HCEC 1CT (cell line): ENCODE results near the gene NOA1.
A peak's percentile ranks its signal among the peaks of the same experiment; 100 is the strongest.
"Not testable (repeated sequence)": the region's sequence is repeated elsewhere in the genome, so short reads cannot be mapped to it uniquely, and the experiment has no call there.

ENCODE experiments used
- DNase-seq: peaks from one replicate; pipeline ENCODE4 v3.0.0-alpha.2; 2017

NOA1 gene

GRCh38 chr4:56953680-56954520 lies 23.5 kb downstream of the NOA1 start:
- no peak for DNase-seq

- DNase-seq, result no peak
Observed at GRCh38 chr4:56941403-56941802, 36.0 kb downstream of the NOA1 start.

GRCh38 chr4:56940971-56941370 lies 36.4 kb downstream of the NOA1 start:
- no peak for DNase-seq

- no peak for DNase-seq
Observed at GRCh38 chr4:56940403-56940802, 37.0 kb downstream of the NOA1 start.

GRCh38 chr4:56939826-56940225 lies 37.6 kb downstream of the NOA1 start:
- DNase-seq, result not testable (repeated sequence)

GRCh38 chr4:56937262-56937661 lies 40.1 kb downstream of the NOA1 start:
- DNase-seq, result peak; percentile 83

GRCh38 chr4:56931924-56932323 lies 45.5 kb downstream of the NOA1 start:
- DNase-seq, result no peak

- no peak for DNase-seq
Observed at GRCh38 chr4:56930638-56931037, 46.8 kb downstream of the NOA1 start.

GRCh38 chr4:56927196-56927595 lies 50.2 kb downstream of the NOA1 start:
- DNase-seq, result no peak

GRCh38 chr4:56914977-56915376 lies 62.4 kb downstream of the NOA1 start:
- DNase-seq, result not testable (repeated sequence)

- DNase-seq, result no peak
Observed at GRCh38 chr4:56914336-56914735, 63.1 kb downstream of the NOA1 start.
